Measurements from ENCODE around the gene PPFIBP1.
"Not testable (repeated sequence)": the region's sequence is repeated elsewhere in the genome, so short reads cannot be mapped to it uniquely, and the experiment has no call there.

Gene PPFIBP1

GRCh38 chr12:27515671-27516070, 8.3 kb upstream of the PPFIBP1 start:
- DNase-seq = no peak

DNA sequence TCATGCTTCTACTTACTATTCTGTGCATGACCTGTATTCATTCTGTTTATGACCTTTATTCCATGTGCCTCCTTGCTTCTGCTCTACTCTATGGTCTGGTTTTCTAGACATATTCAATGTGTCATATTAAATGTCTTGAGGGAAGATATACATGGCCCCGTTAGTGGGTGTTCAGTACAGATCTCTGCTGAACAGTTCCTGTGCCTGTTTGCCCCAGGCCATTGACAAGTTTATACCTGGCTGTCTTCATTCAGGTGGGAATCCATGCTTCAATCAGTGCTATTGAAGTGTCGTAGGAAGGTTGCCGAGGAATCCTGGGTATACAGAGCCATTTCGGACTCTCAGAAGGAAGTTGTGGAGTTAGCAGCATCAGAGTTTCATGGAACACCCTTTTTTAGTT, 7.4 kb upstream of the PPFIBP1 start:
- DNase-seq = no peak

DNA sequence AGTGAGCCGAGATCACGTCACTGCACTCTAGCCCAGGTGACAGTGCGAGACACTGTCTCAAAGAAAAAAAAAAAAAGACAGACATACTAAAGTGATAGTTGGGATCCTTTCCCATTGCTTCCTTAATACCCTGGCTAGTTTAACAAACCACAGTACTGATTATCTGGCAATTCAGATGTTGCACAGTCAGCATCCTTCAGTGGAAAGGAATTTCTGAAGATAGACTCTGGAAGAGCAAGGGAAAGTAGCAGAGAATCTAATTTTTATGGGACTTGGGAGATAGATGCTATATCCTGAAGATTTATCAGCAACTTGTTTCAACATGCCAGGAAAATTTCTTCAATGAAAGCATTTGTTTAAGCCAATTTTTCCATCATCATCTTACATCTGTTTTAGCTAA, 6.5 kb upstream of the PPFIBP1 start:
- DNase-seq = no peak

DNA sequence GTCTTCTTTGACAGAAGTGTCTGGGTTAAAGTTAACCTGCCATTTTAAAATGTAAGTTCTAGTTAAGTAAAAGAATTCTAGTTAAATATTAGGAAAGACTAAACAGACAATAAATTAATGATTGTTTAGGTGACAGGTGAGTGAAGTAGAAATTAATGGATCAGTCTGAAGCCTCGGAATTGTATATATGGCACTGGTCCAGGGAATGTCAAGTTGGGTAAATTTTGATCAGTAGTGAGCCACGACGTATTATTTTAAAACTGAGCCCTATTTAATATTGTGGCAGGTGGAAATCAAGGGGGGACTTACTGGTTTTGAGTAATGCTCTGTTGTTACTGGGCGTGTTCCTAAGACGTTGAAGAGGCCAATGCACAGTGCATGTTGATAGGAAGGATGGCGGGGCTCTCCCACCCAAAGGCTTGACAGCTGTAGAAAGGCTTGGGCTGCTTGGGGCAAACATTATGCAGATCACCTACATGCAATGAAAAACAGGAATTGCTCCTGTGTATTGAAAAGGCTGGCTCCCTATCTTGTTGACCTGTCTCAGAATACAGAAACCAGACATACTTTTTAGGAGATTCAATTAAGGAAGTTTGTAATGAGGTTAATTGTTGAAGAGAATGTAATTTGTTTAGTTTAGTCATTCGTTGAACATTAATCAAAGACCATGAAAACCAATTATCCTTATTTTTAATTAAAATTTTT, 5.9 kb upstream of the PPFIBP1 start:
- DNase-seq = no peak

GRCh38 chr12:27521066-27521465, 2.9 kb upstream of the PPFIBP1 start:
- DNase-seq = no peak

GRCh38 chr12:27521981-27522380, 2.0 kb upstream of the PPFIBP1 start:
- DNase-seq = no peak

GRCh38 chr12:27523305-27523641, 733 bp upstream of the PPFIBP1 start:
- no peak for DNase-seq

- no peak for DNase-seq
Measured at GRCh38 chr12:27524494-27524835, 459 bp downstream of the PPFIBP1 start.

DNA sequence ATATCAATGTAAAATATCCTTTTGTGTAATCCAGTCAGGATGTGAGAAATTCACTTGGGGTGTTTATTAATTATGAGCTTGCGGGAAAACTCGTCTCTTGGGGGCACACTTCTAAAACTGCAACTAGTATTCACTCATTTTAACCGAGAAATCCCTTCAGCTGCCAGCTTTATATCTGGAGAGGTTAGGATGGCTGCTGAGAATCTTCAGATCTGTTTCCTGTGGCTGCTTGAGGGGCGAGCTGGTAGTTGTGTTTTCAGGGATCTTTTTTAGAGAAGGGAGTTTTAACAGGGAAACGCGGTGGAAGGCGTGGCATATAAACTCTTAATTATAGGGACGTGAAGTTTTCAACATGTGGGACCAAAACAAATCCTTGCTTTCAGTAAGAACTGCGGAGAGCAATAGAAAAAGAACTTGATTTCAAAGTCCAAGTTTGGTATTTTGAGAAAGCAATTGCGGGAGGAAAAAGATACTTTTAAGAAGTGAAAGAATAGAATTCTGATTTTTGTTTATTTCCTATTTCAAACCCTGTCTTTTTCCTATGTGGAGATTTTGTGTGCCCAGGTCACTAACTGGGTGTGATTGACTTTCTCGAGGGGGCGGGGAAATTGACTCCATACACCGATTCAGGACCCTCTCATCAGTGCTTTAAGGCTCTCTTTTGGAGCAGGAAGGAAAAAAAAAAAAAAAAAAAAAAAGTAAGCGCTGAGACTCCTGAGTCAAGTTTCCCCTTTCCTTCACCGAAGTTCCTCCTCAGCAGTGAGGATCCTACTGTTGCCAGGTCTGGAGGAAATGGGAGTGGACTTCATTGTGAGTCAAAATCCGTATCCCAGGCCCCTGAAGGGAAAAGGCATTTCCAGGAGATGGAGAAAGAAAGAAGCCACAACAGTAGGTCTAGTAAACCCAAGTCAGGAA, 1.1 kb downstream of the PPFIBP1 start:
- peak; percentile 14 for DNase-seq

DNA sequence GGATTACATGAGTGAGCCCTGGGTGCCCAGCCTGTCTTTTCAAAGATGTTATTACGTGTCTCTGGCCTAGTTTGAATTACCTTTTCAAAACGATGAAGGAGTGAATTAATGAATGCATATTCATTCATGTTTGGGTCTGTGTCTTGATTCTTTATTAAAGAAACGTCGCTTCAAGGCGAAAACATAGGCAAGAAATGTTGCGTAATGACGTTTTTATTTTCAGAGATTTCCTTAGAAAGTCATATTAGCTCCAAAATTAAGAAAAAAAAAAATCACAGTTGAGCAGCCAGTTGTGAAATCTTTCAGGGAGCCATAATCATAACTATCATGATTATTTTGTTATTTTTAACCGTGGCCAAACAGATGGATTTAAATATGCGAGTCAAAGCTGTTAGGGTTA, 3.5 kb downstream of the PPFIBP1 start:
- DNase-seq = no peak

GRCh38 chr12:27528788-27529187, 4.8 kb downstream of the PPFIBP1 start:
- no peak for DNase-seq

- no peak for DNase-seq
Measured at GRCh38 chr12:27530157-27530922, 6.3 kb downstream of the PPFIBP1 start.

- no peak for DNase-seq
Measured at GRCh38 chr12:27531896-27532295, 7.9 kb downstream of the PPFIBP1 start.

- DNase-seq = no peak
Measured at GRCh38 chr12:27534060-27534764, 10.2 kb downstream of the PPFIBP1 start.

GRCh38 chr12:27534765-27535161, 10.8 kb downstream of the PPFIBP1 start:
- DNase-seq = no peak

- DNase-seq = no peak
Measured at GRCh38 chr12:27535318-27535717, 11.3 kb downstream of the PPFIBP1 start.

DNA sequence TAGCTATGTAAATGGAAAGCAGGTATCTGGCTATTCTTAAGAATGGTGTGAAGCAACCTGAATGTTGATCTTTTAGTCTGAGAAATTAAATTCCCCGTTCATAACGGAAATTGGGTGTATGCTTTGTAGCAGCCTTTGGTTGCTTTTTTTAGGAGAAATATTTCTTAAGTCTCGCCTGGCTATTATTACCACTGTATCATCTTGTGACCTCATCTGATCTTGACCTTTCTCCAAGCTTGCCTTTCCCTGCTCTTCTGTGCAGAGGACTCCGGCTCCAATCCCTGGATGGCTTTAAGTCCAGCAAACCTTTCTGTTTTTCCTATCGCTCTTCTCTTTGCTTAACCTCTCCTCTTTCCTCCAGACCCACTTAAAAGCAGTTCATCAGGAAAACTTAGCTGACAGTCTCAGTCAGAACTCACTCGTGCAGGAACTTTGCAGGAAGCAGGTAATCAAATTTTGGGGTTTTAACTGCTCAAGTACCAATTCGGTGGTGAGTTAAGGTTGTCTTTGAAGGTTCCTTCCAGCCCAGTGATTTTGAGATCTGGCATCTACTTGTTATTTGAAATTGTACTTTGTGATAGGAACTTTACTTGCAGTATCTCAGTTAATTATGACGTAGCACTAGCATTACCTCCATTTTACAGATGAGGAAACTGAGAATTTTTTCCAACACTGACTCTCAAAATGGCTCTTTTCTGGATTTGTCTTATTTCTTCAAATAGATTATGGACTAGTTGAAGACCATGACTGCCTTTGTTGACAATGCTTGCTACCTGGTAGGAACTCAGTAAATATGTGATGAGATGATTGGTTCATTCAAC, 14.1 kb downstream of the PPFIBP1 start:
- DNase-seq = no peak

GRCh38 chr12:27539191-27539631, 15.2 kb downstream of the PPFIBP1 start:
- no peak for DNase-seq

DNA sequence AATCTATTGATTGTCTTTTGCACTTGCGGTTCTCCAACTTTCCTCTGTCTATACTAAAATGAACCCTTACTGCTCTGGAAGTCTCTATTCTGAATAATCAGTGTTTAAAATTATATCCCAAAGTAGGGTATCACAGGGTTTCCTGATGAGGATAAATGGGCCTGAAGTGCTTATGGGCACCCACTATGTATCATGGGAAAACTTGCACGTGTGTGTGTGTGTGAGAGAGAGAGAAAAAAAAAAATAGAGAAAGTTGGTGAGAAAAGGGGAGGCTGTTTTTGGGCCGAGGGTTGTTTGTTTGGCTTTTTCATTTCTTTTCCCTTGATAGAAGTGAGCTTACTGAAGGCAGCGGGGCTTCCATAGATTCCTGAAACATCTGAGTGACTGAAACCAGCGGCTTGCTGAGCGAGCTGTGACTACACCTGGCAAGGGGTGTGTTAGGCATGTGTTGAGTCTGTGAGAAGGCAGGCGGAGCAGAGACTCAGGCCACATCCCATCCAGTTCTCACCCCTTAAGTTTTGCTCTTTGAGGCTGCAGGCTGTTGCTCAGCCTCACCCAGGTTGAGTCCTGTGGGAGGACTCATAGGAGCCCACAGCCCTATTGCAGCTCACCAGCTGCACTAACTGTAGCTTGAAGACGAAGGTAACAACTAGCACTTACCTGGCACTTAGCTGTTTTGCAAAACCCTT, 17.2 kb downstream of the PPFIBP1 start:
- DNase-seq = no peak

DNA sequence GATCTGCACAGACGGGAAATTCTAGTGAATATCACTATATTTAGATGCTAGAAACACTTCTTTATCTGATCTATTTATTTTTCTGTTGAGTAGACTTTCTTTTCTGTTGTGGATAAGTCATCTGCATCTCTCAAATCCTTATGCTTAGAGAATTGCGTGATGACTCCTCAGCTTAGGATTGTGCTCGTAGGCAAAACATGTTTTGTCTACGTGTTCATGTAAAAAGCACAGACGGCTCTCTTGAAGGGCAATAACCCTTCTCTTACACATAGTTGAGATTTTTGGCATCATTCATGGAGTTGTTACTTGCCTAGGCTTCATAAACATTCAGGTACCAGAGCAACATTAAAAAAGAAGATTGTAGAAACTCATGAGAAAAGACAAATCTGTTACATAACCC, 18.6 kb downstream of the PPFIBP1 start:
- no peak for DNase-seq

- DNase-seq = not testable (repeated sequence)
Measured at GRCh38 chr12:27544858-27545257, 20.9 kb downstream of the PPFIBP1 start.

All from midbrain (tissue), 1 donor.